OCI-LY1 (cell line): ENCODE results near the gene NPC2.

ENCODE experiments used
- EZH2 ChIP-seq: fragments of 200-600 bp; sonication (generic), shearing (Covaris generic); IDR thresholded peaks from 2 replicates; pipeline ENCODE4 v1.8.0; 2017; ENCODE audit warnings: borderline replicate concordance, mixed run types, mild to moderate bottlenecking, antibody characterized with exemption, low read length, moderate library complexity, mixed read lengths
- TF ChIP-seq, protein P1 (sequence below): fragments of 200-600 bp; sonication (generic), shearing (Covaris generic); IDR thresholded peaks from 2 replicates; pipeline ENCODE4 v1.5.1; 2017; ENCODE audit warnings: mild to moderate bottlenecking, antibody characterized with exemption, low read length, moderate library complexity, mixed read lengths

DNA sequence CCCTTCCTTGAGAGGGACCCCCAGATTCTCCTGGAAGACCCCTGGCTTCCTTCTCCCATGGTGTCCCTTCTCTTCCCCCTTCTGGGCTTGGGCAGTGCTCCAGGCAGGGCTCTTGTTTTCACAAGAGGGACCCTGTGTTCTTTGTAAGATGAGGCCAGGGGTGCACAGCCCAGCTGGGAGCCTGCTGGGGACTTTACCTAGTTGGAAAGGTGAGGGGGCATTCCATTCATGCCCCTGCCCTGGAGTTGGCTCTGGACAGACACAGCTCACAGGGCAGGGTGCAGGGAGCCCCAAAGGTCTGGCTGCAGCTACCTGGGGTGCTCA is 31.7 kb upstream of the NPC2 start:
- TF ChIP-seq, protein P1, sequence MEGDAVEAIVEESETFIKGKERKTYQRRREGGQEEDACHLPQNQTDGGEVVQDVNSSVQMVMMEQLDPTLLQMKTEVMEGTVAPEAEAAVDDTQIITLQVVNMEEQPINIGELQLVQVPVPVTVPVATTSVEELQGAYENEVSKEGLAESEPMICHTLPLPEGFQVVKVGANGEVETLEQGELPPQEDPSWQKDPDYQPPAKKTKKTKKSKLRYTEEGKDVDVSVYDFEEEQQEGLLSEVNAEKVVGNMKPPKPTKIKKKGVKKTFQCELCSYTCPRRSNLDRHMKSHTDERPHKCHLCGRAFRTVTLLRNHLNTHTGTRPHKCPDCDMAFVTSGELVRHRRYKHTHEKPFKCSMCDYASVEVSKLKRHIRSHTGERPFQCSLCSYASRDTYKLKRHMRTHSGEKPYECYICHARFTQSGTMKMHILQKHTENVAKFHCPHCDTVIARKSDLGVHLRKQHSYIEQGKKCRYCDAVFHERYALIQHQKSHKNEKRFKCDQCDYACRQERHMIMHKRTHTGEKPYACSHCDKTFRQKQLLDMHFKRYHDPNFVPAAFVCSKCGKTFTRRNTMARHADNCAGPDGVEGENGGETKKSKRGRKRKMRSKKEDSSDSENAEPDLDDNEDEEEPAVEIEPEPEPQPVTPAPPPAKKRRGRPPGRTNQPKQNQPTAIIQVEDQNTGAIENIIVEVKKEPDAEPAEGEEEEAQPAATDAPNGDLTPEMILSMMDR = no peak
- TF ChIP-seq EZH2 = no peak
